ENCODE data around the gene HOOK2.

GRCh38 chr19:12804051-12804450 is 28.7 kb upstream of the HOOK2 start:
- TF ChIP-seq EZH2phosphoT487 (IDR thresholded peaks at IDR 0.05; ENCODE audit: unreplicated experiment) (no peak), POLR2AphosphoS5 (IDR thresholded peaks at IDR 0.05; ENCODE audit: low read depth) (no peak), NANOG (IDR thresholded peaks at IDR 0.05; ENCODE audit: borderline replicate concordance) (no peak), CTCF (conservative IDR thresholded peaks at IDR 0.05; ENCODE audit: low read depth in 2 of 2) (no peak), CREB1 (CRISPR knock-in tag; IDR thresholded peaks at IDR 0.05; ENCODE audit: low read depth) (no peak), EZH2 (IDR thresholded peaks at IDR 0.05; ENCODE audit: low read depth, unreplicated experiment) (no peak), REST (IDR thresholded peaks at IDR 0.05; ENCODE audit: unreplicated experiment) (no peak), ZNF462 (CRISPR knock-in tag; IDR thresholded peaks at IDR 0.05) (no peak), JUNB (IDR thresholded peaks at IDR 0.05; ENCODE audit: unreplicated experiment) (no peak), ETS1 (IDR thresholded peaks at IDR 0.05) (no peak), ZNF114 (CRISPR knock-in tag; IDR thresholded peaks at IDR 0.05) (no peak), STAT1 (IDR thresholded peaks at IDR 0.05; ENCODE audit: unreplicated experiment) (no peak)
